Thoracic aorta (tissue), 2 donors: ENCODE results near the gene MBD5. TPM values are rescaled to one million over a fixed set of nuclear protein-coding genes. Genes with fewer than 3 reads are reported as not detected.

Experiments
- ATAC-seq: fragments of 150-250 bp; one replicate; pipeline ENCODE4 v1.8.0; 2017; ENCODE audit warnings: low read depth; ENCODE audit not compliant: insufficient number of reproducible peaks, low FRiP score
- DNase-seq: peaks from one replicate; pipeline ENCODE4 v3.0.0-alpha.2; 2020; ENCODE audit warnings: low spot score
- H3K27ac ChIP-seq, 2 donors: fragments of 200-600 bp; sonication (generic); 1 replicate in 1 of 2; 2 replicates in 1 of 2; pipeline ENCODE4 v1.5.1; 2016; ENCODE audit warnings: mild to moderate bottlenecking in 2 of 2, moderate library complexity in 2 of 2
- H3K27me3 ChIP-seq: fragments of 200-600 bp; sonication (generic); replicated peaks from 2 replicates; pipeline ENCODE4 v1.6.0; 2016; ENCODE audit warnings: mild to moderate bottlenecking; ENCODE audit not compliant: insufficient read depth
- H3K36me3 ChIP-seq: fragments of 200-600 bp; sonication (generic); one replicate; pipeline ENCODE4 v1.5.1; 2016
- H3K4me1 ChIP-seq, 2 donors: fragments of 200-600 bp; sonication (generic); 1 replicate in 1 of 2; 2 replicates in 1 of 2; pipeline versions ENCODE4 v1.5.1 to v1.6.0; 2016; ENCODE audit warnings: low read depth in 2 of 2, mild to moderate bottlenecking in 1 of 2; ENCODE audit not compliant: control insufficient read depth in 1 of 2
- H3K4me3 ChIP-seq: fragments of 200-600 bp; sonication (generic); 2 replicates; pipeline ENCODE4 v1.5.1; 2016; ENCODE audit warnings: mild to moderate bottlenecking
- H3K9me3 ChIP-seq: fragments of 200-600 bp; sonication (generic); 2 replicates; pipeline ENCODE4 v1.5.1; 2016
- CTCF ChIP-seq: fragments of 200-600 bp; sonication (generic); IDR thresholded peaks from one replicate; pipeline ENCODE4 v1.5.1; 2019; ENCODE audit warnings: antibody characterized with exemption
- total RNA-seq, 2 donors: library from RNA; depleted of rRNA; stranded (reverse); fragments of >200 nt; gene quantifications; one replicate each; pipeline versions ENCODE4 v1.1.0 to v1.2.3, GENCODE V29; 2016

The MBD5 gene
- total RNA-seq, 2 donors from 2014 or later = 35.1 to 50.3 TPM

DNA sequence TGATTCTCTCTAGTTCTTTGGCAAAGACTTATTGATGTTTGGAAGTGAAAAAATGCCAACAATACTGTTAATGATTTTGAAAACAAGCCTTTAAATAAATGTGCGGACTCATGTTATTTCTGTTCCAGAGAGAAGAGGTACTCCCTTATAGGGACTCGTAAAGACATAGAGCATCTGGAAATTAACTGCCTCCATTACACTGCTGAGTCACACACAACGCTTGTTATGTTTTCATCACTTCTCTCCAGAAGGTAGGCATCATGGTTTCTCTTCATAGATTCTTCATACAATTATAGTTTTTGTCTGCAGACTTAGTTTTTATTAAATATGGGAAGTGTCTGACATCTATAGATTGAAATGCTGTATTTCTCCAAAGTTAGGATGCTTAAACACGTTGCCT lies 321.2 kb downstream of the MBD5 start:
- Histone ChIP-seq H3K4me1 (no peaks in the 10 kb centered on the region), H3K4me3 (no peak overlapping the region), H3K27me3 (no peaks in the 10 kb centered on the region), H3K36me3 (peaks cover 4% of the 10 kb centered on the region), H3K27ac (no peak overlapping the region), H3K9me3 (no peaks in the 10 kb centered on the region)
- TF ChIP-seq CTCF = no peak
- DNase-seq = no peak
- ATAC-seq = no peak

DNA sequence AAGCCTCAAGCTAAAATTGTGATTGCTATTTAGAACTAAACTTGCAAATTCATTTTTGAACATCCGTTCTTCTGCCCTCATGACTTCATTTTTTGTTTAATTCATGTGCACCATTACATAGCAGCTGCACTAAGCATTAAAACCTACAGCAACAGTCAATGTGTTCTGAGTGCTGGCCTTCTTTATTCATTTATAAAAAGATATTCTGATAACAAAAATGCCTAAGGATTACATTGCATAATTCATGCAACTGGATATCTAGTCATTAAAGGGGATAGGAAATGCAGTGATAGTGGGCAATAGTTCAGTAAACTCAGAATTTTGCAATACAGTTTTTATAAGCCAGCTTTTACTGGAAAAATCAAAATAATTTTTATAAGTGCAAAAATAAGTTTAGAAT lies 329.3 kb downstream of the MBD5 start:
- no peak for DNase-seq
- Histone ChIP-seq H3K9me3 (peaks cover 3% of the 10 kb centered on the region), H3K36me3 (no peaks in the 10 kb centered on the region), H3K27me3 (no peaks in the 10 kb centered on the region), H3K27ac (no peak overlapping the region), H3K4me3 (no peak overlapping the region), H3K4me1 (no peaks in the 10 kb centered on the region)
- ATAC-seq = no peak
- TF ChIP-seq CTCF = no peak

- Histone ChIP-seq H3K4me1 (no peaks in the 10 kb centered on the region), H3K9me3 (peaks cover 7% of the 10 kb centered on the region), H3K36me3 (no peaks in the 10 kb centered on the region), H3K27ac (no peak overlapping the region), H3K4me3 (no peak overlapping the region), H3K27me3 (no peaks in the 10 kb centered on the region)
- DNase-seq = no peak
- TF ChIP-seq CTCF = no peak
- ATAC-seq = no peak
Observed at GRCh38 chr2:148351437-148352143, 330.7 kb downstream of the MBD5 start.

- H3K27ac ChIP-seq = no peak overlapping the region
- ATAC-seq = no peak
- no peaks in the 10 kb centered on the region for H3K27me3 ChIP-seq
- peaks cover 0 to 6% of the 10 kb centered on the region in 2 donors for H3K4me1 ChIP-seq
- no peaks in the 10 kb centered on the region for H3K36me3 ChIP-seq
- DNase-seq = no peak
- TF ChIP-seq CTCF = no peak
- H3K9me3 ChIP-seq = peaks cover 4% of the 10 kb centered on the region
- no peak overlapping the region for H3K4me3 ChIP-seq
Observed at GRCh38 chr2:148358375-148358774, 337.5 kb downstream of the MBD5 start.

- H3K4me3 ChIP-seq = no peak overlapping the region
Observed at GRCh38 chr2:148360662-148361061, 339.8 kb downstream of the MBD5 start.

More at GRCh38 chr2:148360662-148361061, 339.8 kb downstream of the MBD5 start:
- H3K27me3 ChIP-seq = no peaks in the 10 kb centered on the region
- no peak overlapping the region for H3K27ac ChIP-seq
- ATAC-seq = no peak
- H3K36me3 ChIP-seq = no peaks in the 10 kb centered on the region
- DNase-seq = no peak
- H3K9me3 ChIP-seq = no peaks in the 10 kb centered on the region
- no peak for TF ChIP-seq CTCF
- peaks cover 0 to 6% of the 10 kb centered on the region in 2 donors for H3K4me1 ChIP-seq
